ENCODE measurements around the gene MANF. TPM values are rescaled to one million over a fixed set of nuclear protein-coding genes. Genes with fewer than 3 reads are reported as not detected.
A peak's percentile ranks its signal among the peaks of the same experiment; 100 is the strongest.

MANF gene
- total and polyA plus RNA-seq, 10 donors = 31.8 to 85.8 (median 47.7) TPM

- peak; percentile 84 for DNase-seq
- Histone ChIP-seq H3K27ac (peak overlapping the region in 3 of 8 donors; percentile 94), H3K36me3 (peaks cover 0 to 68% (median 33%) of the 10 kb centered on the region in 6 donors), H3K4me3 (peak overlapping the region in 1 of 8 donors; percentile 90), H3K27me3 (replicated peaks in 1 of 7) (no peaks in the 10 kb centered on the region), H3K9me3 (no peaks in the 10 kb centered on the region), H3K4me1 (peaks cover 44 to 87% (median 82%) of the 10 kb centered on the region in 6 donors)
- TF ChIP-seq CTCF (IDR thresholded peaks at IDR 0.05 in 8 of 11, conservative IDR thresholded peaks at IDR 0.05 in 3 of 11) = peak; percentile 10 to 86 (median 53)
- peak in 1 of 3 donors; percentile 13 for TF ChIP-seq POLR2AphosphoS5 (IDR thresholded peaks at IDR 0.05)
- TF ChIP-seq POLR2A (IDR thresholded peaks at IDR 0.05) = no peak
- intact Hi-C loops (cut with DNase I; ENCODE audit: low total_unique reads) = loop anchor here (10.0 kb wide), 1 partner anchor 285 kb away; the partner anchor contains the start of gene TEX264
- 48 to 74% (median 66%) methylated on average over 6 of the region's 6 CpGs for WGBS, 5 donors
These were observed 4.5 kb downstream of the MANF start for GRCh38 chr3:51389423-51390183.

- H3K4me3 ChIP-seq = peak overlapping the region; percentile 59 to 90 (median 66)
- H3K4me1 ChIP-seq = peaks cover 44 to 94% (median 90%) of the 10 kb centered on the region in 6 donors
- no peak for DNase-seq
- 40 to 80% (median 42%) methylated on average over 9 to 29 of the region's 29 CpGs for WGBS, 5 donors
- peak overlapping the region; percentile 78 to 94 (median 91) for H3K27ac ChIP-seq
- TF ChIP-seq CTCF (IDR thresholded peaks at IDR 0.05 in 8 of 11, conservative IDR thresholded peaks at IDR 0.05 in 3 of 11) = peak in 3 of 11 experiments; percentile 70 to 98 (median 96)
- no peak for TF ChIP-seq POLR2A (IDR thresholded peaks at IDR 0.05)
- TF ChIP-seq POLR2AphosphoS5 (IDR thresholded peaks at IDR 0.05) = no peak
- H3K27me3 ChIP-seq (replicated peaks in 1 of 7) = no peaks in the 10 kb centered on the region
- peaks cover 0 to 76% (median 41%) of the 10 kb centered on the region in 6 donors for H3K36me3 ChIP-seq
- intact Hi-C loops (cut with DNase I; ENCODE audit: low total_unique reads) = no loop called here
- no peaks in the 10 kb centered on the region for H3K9me3 ChIP-seq
These were observed 5.4 kb downstream of the MANF start for GRCh38 chr3:51390246-51391074.

GRCh38 chr3:51391075-51391565, 6.0 kb downstream of the MANF start, which contains the start of gene RBM15B:
Gene RBM15B, plus strand, starts transcription at chr3:51391285. Its CDS starts 115 bp downstream, at chr3:51391400.
- peak in 2 of 3 donors; percentile 49 to 74 for TF ChIP-seq POLR2A (IDR thresholded peaks at IDR 0.05)
- TF ChIP-seq POLR2AphosphoS5 (IDR thresholded peaks at IDR 0.05) = peak; percentile 87 to 95 (median 91)
- peak in 9 of 11 experiments; percentile 48 to 96 (median 91) for TF ChIP-seq CTCF (IDR thresholded peaks at IDR 0.05 in 8 of 11, conservative IDR thresholded peaks at IDR 0.05 in 3 of 11)
- Histone ChIP-seq H3K9me3 (no peaks in the 10 kb centered on the region), H3K36me3 (peaks cover 0 to 83% (median 48%) of the 10 kb centered on the region in 6 donors), H3K27me3 (replicated peaks in 1 of 7) (no peaks in the 10 kb centered on the region), H3K4me3 (peak within 1 kb of the TSS; percentile 59 to 90 (median 66)), H3K27ac (peak within 1 kb of the TSS; percentile 78 to 94 (median 91)), H3K4me1 (peaks cover 37 to 94% (median 88%) of the 10 kb centered on the region in 6 donors)
- intact Hi-C loops (cut with DNase I; ENCODE audit: low total_unique reads) = no loop called here
- peak; percentile 100 for DNase-seq
- WGBS, 5 donors = 0% methylated on average over 30 to 83 of the region's 83 CpGs
